HepG2 (cell line): Measurements from ENCODE around the gene POC1B. TPM values are rescaled to one million over a fixed set of nuclear protein-coding genes. Genes with fewer than 3 reads are reported as not detected.

Experiments
- ATAC-seq: fragments of 200-7000 bp; cut with Tn5 transposase; 3 replicates; pipeline ENCODE4 v1.9.1; 2020; ENCODE audit warnings: mild to moderate bottlenecking, moderate library complexity
- BruUV-seq: library from RNA; stranded (reverse); fragments of 400-500 nt; replicated peaks from 2 replicates; lab custom pipeline; 2021; lab: Mats Ljungman, UMichigan
- CTCF ChIA-PET: fragments of 300-600 bp; formaldehyde crosslinking; extraction: SDS; loops from one replicate; lab custom pipeline; 2021; ENCODE audit warnings: low total read pairs, inconsistent platforms, low intra/inter-chr PET ratio; lab: Yijun Ruan, JAX
- POLR2A ChIA-PET: fragments of 350-600 bp; sonication (Branson Sonifier 250); formaldehyde crosslinking; loops from one replicate; lab custom pipeline; 2020; ENCODE audit warnings: antibody characterized with exemption, inconsistent platforms; lab: Yijun Ruan, JAX
- DNase-seq: peaks from one replicate; pipeline ENCODE4 v3.0.0-alpha.2; 2015; ENCODE audit warnings: low spot score
- FAIRE-seq: peaks from 3 replicates; lab custom pipeline; 2011; peaks lifted over from hg19 to GRCh38; lab: Jason Lieb, UNC
- H2AFZ ChIP-seq: one replicate; pipeline ENCODE4 v1.6.1; 2011; ENCODE audit warnings: low read length, inconsistent platforms
- H3K27ac ChIP-seq: fragments of 300-600 bp; 3 replicates; pipeline ENCODE4 v1.8.0; 2011; ENCODE audit warnings: mixed run types, mild to moderate bottlenecking, mixed read lengths, low read length, inconsistent platforms; ENCODE audit not compliant: insufficient read depth; ENCODE audit errors: extremely low read length
- H3K27me3 ChIP-seq, 2 experiments: fragments of 200-600 bp in 1 of 2; 2 replicates in 1 of 2; 3 replicates in 1 of 2; pipeline versions ENCODE4 v1.6.0 to v1.8.0; 2011; ENCODE audit warnings: low read length in 2 of 2, mild to moderate bottlenecking in 2 of 2, moderate library complexity in 2 of 2, inconsistent platforms in 1 of 2; ENCODE audit not compliant: insufficient read depth in 2 of 2, control insufficient read depth in 1 of 2
- H3K36me3 ChIP-seq, 2 experiments: fragments of 200-600 bp in 1 of 2; replicated peaks in 1 of 2; 2 replicates in 1 of 2; 3 replicates in 1 of 2; pipeline versions ENCODE4 v1.5.1 to v1.8.0; 2011; ENCODE audit warnings: low read length in 2 of 2, inconsistent platforms in 1 of 2; ENCODE audit not compliant: insufficient read depth in 2 of 2, control insufficient read depth in 1 of 2
- H3K4me1 ChIP-seq: 2 replicates; pipeline ENCODE4 v1.5.1; 2012; ENCODE audit warnings: low read length, inconsistent platforms; ENCODE audit not compliant: insufficient read depth
- H3K4me2 ChIP-seq: 2 replicates; pipeline ENCODE4 v1.6.0; 2011; ENCODE audit warnings: low read depth, low read length, inconsistent platforms
- H3K4me3 ChIP-seq, 3 experiments: fragments of 200-600 bp in 1 of 3; sonication (generic), shearing (Covaris generic) in 1 of 3; replicated peaks in 1 of 3; 2 replicates each; pipeline ENCODE4 v1.5.1; 2011 to 2016; ENCODE audit warnings: low read length in 3 of 3, inconsistent platforms in 2 of 3, low read depth in 2 of 3, mild to moderate bottlenecking in 2 of 3, control low read depth in 1 of 3, mixed read lengths in 1 of 3; ENCODE audit not compliant: insufficient read depth in 1 of 3
- H3K79me2 ChIP-seq: one replicate; pipeline ENCODE4 v1.6.1; 2011; ENCODE audit warnings: low read length, inconsistent platforms; ENCODE audit not compliant: insufficient read depth
- H3K9ac ChIP-seq: 2 replicates; pipeline ENCODE4 v1.6.0; 2011; ENCODE audit warnings: mild to moderate bottlenecking, low read depth, low read length, inconsistent platforms; ENCODE audit not compliant: insufficient read depth
- H3K9me3 ChIP-seq: 2 replicates; pipeline ENCODE4 v1.5.1; 2012; ENCODE audit warnings: mild to moderate bottlenecking, low read length
- H4K20me1 ChIP-seq: 2 replicates; pipeline ENCODE4 v1.6.0; 2011; ENCODE audit warnings: inconsistent platforms, mild to moderate bottlenecking, low read length, moderate library complexity; ENCODE audit not compliant: insufficient read depth
- CENPT ChIP-seq: sonication (generic); formaldehyde crosslinking; IDR thresholded peaks from 2 replicates; pipeline ENCODE4 v1.8.0; 2022; ENCODE audit warnings: low read depth, mild to moderate bottlenecking, moderate library complexity, missing genetic modification reagents
- CTCF ChIP-seq: sonication (generic); formaldehyde crosslinking; IDR thresholded peaks from 2 replicates; pipeline ENCODE4 v1.5.0; 2020; ENCODE audit warnings: mild to moderate bottlenecking, missing genetic modification reagents, moderate library complexity
- DMAP1 ChIP-seq: IDR thresholded peaks from 2 replicates; pipeline ENCODE4 v1.6.1; 2016
- HINFP ChIP-seq: sonication (generic); formaldehyde crosslinking; IDR thresholded peaks from 2 replicates; pipeline ENCODE4 v1.4.0; 2020; ENCODE audit warnings: low read depth, mild to moderate bottlenecking, missing genetic modification reagents
- JUNB ChIP-seq: sonication (generic); formaldehyde crosslinking; IDR thresholded peaks from 2 replicates; pipeline ENCODE4 v1.8.0; 2022; ENCODE audit warnings: missing genetic modification reagents, mild to moderate bottlenecking, borderline replicate concordance
- MED1 ChIP-seq: sonication (generic); formaldehyde crosslinking; IDR thresholded peaks from 2 replicates; pipeline ENCODE4 v1.4.0; 2020; ENCODE audit warnings: missing genetic modification reagents
- POLR2AphosphoS5 ChIP-seq: IDR thresholded peaks from 2 replicates; pipeline ENCODE4 v1.6.1; 2012; ENCODE audit warnings: low read depth, low read length
- RXRB ChIP-seq: IDR thresholded peaks from 2 replicates; pipeline ENCODE4 v1.6.1; 2016; ENCODE audit warnings: borderline replicate concordance, missing genetic modification reagents, missing compliant biosample characterization
- SCMH1 ChIP-seq: sonication (generic); formaldehyde crosslinking; IDR thresholded peaks from 2 replicates; pipeline ENCODE4 v1.9.0; 2021; ENCODE audit warnings: missing genetic modification reagents, mild to moderate bottlenecking, borderline replicate concordance
- SMC3 ChIP-seq: IDR thresholded peaks from 2 replicates; pipeline ENCODE4 v1.6.1; 2011; ENCODE audit warnings: low read length, improper control_type of control experiment
- STAG1 ChIP-seq: sonication (generic); formaldehyde crosslinking; IDR thresholded peaks from 2 replicates; pipeline ENCODE4 v1.4.0; 2020; ENCODE audit warnings: missing genetic modification reagents
- WIZ ChIP-seq: sonication (generic); formaldehyde crosslinking; IDR thresholded peaks from 2 replicates; pipeline ENCODE4 v1.5.1; 2020; ENCODE audit warnings: mild to moderate bottlenecking, missing genetic modification reagents
- ZFYVE20 ChIP-seq: sonication (generic); formaldehyde crosslinking; IDR thresholded peaks from 2 replicates; pipeline ENCODE4 v1.8.0; 2023; ENCODE audit warnings: low read depth, mild to moderate bottlenecking, moderate library complexity, missing genetic modification reagents, borderline replicate concordance
- ZMYM2 ChIP-seq: sonication (generic); formaldehyde crosslinking; IDR thresholded peaks from 2 replicates; pipeline ENCODE4 v1.8.0; 2022; ENCODE audit warnings: mild to moderate bottlenecking, missing genetic modification reagents
- ZNF333 ChIP-seq: sonication (generic); formaldehyde crosslinking; IDR thresholded peaks from 2 replicates; pipeline ENCODE4 v1.4.0; 2020; ENCODE audit warnings: mild to moderate bottlenecking, missing genetic modification reagents, borderline replicate concordance
- ZNF33A ChIP-seq: sonication (generic); formaldehyde crosslinking; IDR thresholded peaks from 2 replicates; pipeline ENCODE4 v1.5.1; 2020; ENCODE audit warnings: missing genetic modification reagents, mild to moderate bottlenecking, moderate library complexity, borderline replicate concordance
- ZNF800 ChIP-seq: sonication (generic); formaldehyde crosslinking; IDR thresholded peaks from 2 replicates; pipeline ENCODE4 v1.4.0; 2020; ENCODE audit warnings: missing genetic modification reagents
- WGBS: methylation state at CpG from one replicate; pipeline ENCODE4 v1.1.6; 2017; ENCODE audit warnings: low lambda C conversion rate; 5-methylcytosine and 5-hydroxymethylcytosine counted together
- in situ Hi-C: cut with HindIII; loops from 2 replicates; pipeline ENCODE4 v1.10.0; 2017; ENCODE audit warnings: low pct_unique_long_range_greater_than_20kb; ENCODE audit not compliant: extremely low pct_ligation_motif_present
- intact Hi-C: fragments of 100-400 bp; cut with micrococcal nuclease; formaldehyde crosslinking; loops from one replicate; pipeline ENCODE4 v1.10.0; 2022; ENCODE audit not compliant: unreplicated experiment
- polyA plus RNA-seq, 8 experiments: library from polyadenylated mRNA; depleted of rRNA in 3 of 8; stranded (reverse) in 7 of 8; unstranded in 1 of 8; fragments of >200 nt; fragmentation: Illumina TruSeq in 4 of 8; extraction: Trizol in 4 of 8; gene quantifications; 2 replicates each; pipeline versions ENCODE4 v1.2.1 to v1.2.3, GENCODE V29; 2011 to 2016; ENCODE audit warnings: low read depth in 4 of 8, missing spikeins in 1 of 8, mixed read lengths in 1 of 8; ENCODE audit not compliant: insufficient read depth in 1 of 8
- total RNA-seq, 5 experiments: library from RNA; depleted of rRNA; stranded (reverse); fragments of >200 nt; fragmentation: Illumina TruSeq; extraction: Trizol; gene quantifications; 2 replicates each; pipeline ENCODE4 v1.2.3, GENCODE V29; 2016; ENCODE audit warnings: low read depth in 1 of 5

Gene POC1B
- total and polyA plus RNA-seq, 2 of the 13 experiments (the other 11 are each of a cell fraction or from before 2014, with no cell fraction given), result 9.3 to 11.0 TPM

- TF ChIP-seq ZNF800 (CRISPR knock-in tag), result no peak
- TF ChIP-seq STAG1 (CRISPR knock-in tag), result no peak
- no peak for TF ChIP-seq HINFP
- no peak for TF ChIP-seq SCMH1
- no peak for TF ChIP-seq DMAP1 (CRISPR knock-in tag)
- no peak for TF ChIP-seq WIZ (CRISPR knock-in tag)
- TF ChIP-seq ZFYVE20 (CRISPR knock-in tag), result no peak
Measured at GRCh38 chr12:89424389-89424788, 101.5 kb downstream of the POC1B start (continued).

- no peak overlapping the region for H3K4me2 ChIP-seq
- 88% methylated on average over 6 of the region's 6 CpGs for WGBS
- no TSS peak for BruUV-seq
- H3K9me3 ChIP-seq, result no peaks in the 10 kb centered on the region
- no peak overlapping the region for H3K27ac ChIP-seq
- FAIRE-seq (peak; percentile 36), DNase-seq (no peak), ATAC-seq (peak; percentile 56; the same call in 2 of the 3 replicates)
- POLR2A ChIA-PET, result no interaction called here
- CTCF ChIA-PET, result interaction anchor here (1.4 kb wide), 1 partner anchor 370 kb away, joined by 4 read pairs; no protein-coding TSS in a partner anchor
- H4K20me1 ChIP-seq, result no peaks in the 10 kb centered on the region
- H3K4me1 ChIP-seq, result no peaks in the 10 kb centered on the region
- no peak overlapping the region for H2AFZ ChIP-seq
- no peaks in the 10 kb centered on the region for H3K79me2 ChIP-seq
- intact Hi-C loops, result loop anchor here (1.0 kb wide), 1 partner anchor 65 kb away; no protein-coding TSS in a partner anchor
- no peaks in the 10 kb centered on the region for H3K27me3 ChIP-seq
- H3K9ac ChIP-seq, result no peak overlapping the region
- no peak overlapping the region for H3K4me3 ChIP-seq
- no peaks in the 10 kb centered on the region; a peak in 2 of 5 replicates for H3K36me3 ChIP-seq
- in situ Hi-C loops, result no loop called here
- no peak for TF ChIP-seq RXRB
- TF ChIP-seq STAG1 (CRISPR knock-in tag), result peak; percentile 54
- no peak for TF ChIP-seq ZMYM2 (CRISPR knock-in tag)
- no peak for TF ChIP-seq JUNB (CRISPR knock-in tag)
- TF ChIP-seq ZNF333 (CRISPR knock-in tag), result no peak
- TF ChIP-seq CTCF (CRISPR knock-in tag), result peak; percentile 37; the same call in 1 of the 2 replicates
- TF ChIP-seq CENPT (CRISPR knock-in tag), result no peak
- TF ChIP-seq MED1 (CRISPR knock-in tag), result no peak
- TF ChIP-seq SMC3, result peak; percentile 67; the same call in 1 of the 2 replicates
- TF ChIP-seq POLR2AphosphoS5, result no peak
- TF ChIP-seq ZNF33A (CRISPR knock-in tag), result no peak
Measured at GRCh38 chr12:89421092-89421835, 104.6 kb downstream of the POC1B start.
